GM23338 (cell line): ENCODE measurements around the gene BARX1. TPM values are rescaled to one million over a fixed set of nuclear protein-coding genes. Genes with fewer than 3 reads are reported as not detected.
A peak's percentile ranks its signal among the peaks of the same experiment; 100 is the strongest.

Experiments
- ATAC-seq: fragments of 200-7000 bp; cut with Tn5 transposase; 3 replicates; pipeline ENCODE4 v1.9.1; 2020
- DNase-seq: peaks from one replicate; pipeline ENCODE4 v3.0.0-alpha.2; 2015; ENCODE audit warnings: low spot score
- H2AFZ ChIP-seq: fragments of 200-600 bp; sonication (generic); 2 replicates; pipeline ENCODE4 v1.8.0; 2016; ENCODE audit warnings: antibody characterized with exemption, mild to moderate bottlenecking, moderate library complexity
- H3F3A ChIP-seq: fragments of 200-600 bp; sonication (generic); replicated peaks from 2 replicates; pipeline ENCODE4 v1.8.0; 2017; ENCODE audit warnings: antibody characterized with exemption, mixed run types, low read depth
- H3K27ac ChIP-seq: fragments of 200-600 bp; sonication (generic); 2 replicates; pipeline ENCODE4 v1.6.1; 2016; ENCODE audit warnings: low read depth
- H3K27me3 ChIP-seq: fragments of 200-600 bp; sonication (generic); 2 replicates; pipeline ENCODE4 v1.8.0; 2016; ENCODE audit warnings: mild to moderate bottlenecking, mixed run types, moderate library complexity; ENCODE audit not compliant: insufficient read depth
- H3K36me3 ChIP-seq: fragments of 200-600 bp; sonication (generic); 2 replicates; pipeline ENCODE4 v1.8.0; 2016; ENCODE audit warnings: mild to moderate bottlenecking; ENCODE audit not compliant: insufficient read depth
- H3K4me1 ChIP-seq: fragments of 200-600 bp; sonication (generic); 2 replicates; pipeline ENCODE4 v1.8.0; 2016; ENCODE audit warnings: mild to moderate bottlenecking, moderate library complexity; ENCODE audit not compliant: insufficient read depth
- H3K4me2 ChIP-seq: fragments of 200-600 bp; sonication (generic); 2 replicates; pipeline ENCODE4 v1.7.1; 2017; ENCODE audit warnings: mixed run types
- H3K4me3 ChIP-seq: fragments of 200-600 bp; sonication (generic); 2 replicates; pipeline ENCODE4 v1.6.1; 2016; ENCODE audit warnings: mixed run types
- H3K79me2 ChIP-seq: fragments of 200-600 bp; sonication (generic); replicated peaks from 2 replicates; pipeline ENCODE4 v1.8.0; 2017; ENCODE audit warnings: mild to moderate bottlenecking; ENCODE audit not compliant: insufficient read depth
- H3K9me2 ChIP-seq: fragments of 200-600 bp; sonication (generic); 2 replicates; pipeline ENCODE4 v1.8.0; 2017; ENCODE audit not compliant: insufficient read depth
- H4K20me1 ChIP-seq: fragments of 200-600 bp; sonication (generic); replicated peaks from 2 replicates; pipeline ENCODE4 v1.8.0; 2017; ENCODE audit warnings: mild to moderate bottlenecking; ENCODE audit not compliant: insufficient read depth
- H3K27ac Mint-ChIP-seq: 2 replicates; pipeline ENCODE4 v1.8.0; 2020; ENCODE audit warnings: inconsistent platforms, mild to moderate bottlenecking, moderate library complexity, mixed read lengths
- H3K27me3 Mint-ChIP-seq: 3 replicates; pipeline ENCODE4 v1.8.0; 2022; ENCODE audit warnings: low read depth, mild to moderate bottlenecking, moderate library complexity, mixed read lengths, inconsistent platforms; ENCODE audit not compliant: insufficient read depth, poor library complexity
- H3K36me3 Mint-ChIP-seq: 3 replicates; pipeline ENCODE4 v1.8.0; 2021; ENCODE audit warnings: low read depth, mild to moderate bottlenecking, inconsistent platforms, moderate library complexity, mixed read lengths
- H3K4me1 Mint-ChIP-seq: 3 replicates; pipeline ENCODE4 v1.8.0; 2020; ENCODE audit warnings: mild to moderate bottlenecking, inconsistent platforms, mixed read lengths
- H3K4me3 Mint-ChIP-seq: 3 replicates; pipeline ENCODE4 v1.8.0; 2021; ENCODE audit warnings: moderate library complexity, mild to moderate bottlenecking, inconsistent platforms, mixed read lengths
- H3K9me3 Mint-ChIP-seq: 3 replicates; pipeline ENCODE4 v1.8.0; 2020; ENCODE audit warnings: moderate library complexity, mild to moderate bottlenecking, inconsistent platforms, mixed read lengths
- ETS1 ChIP-seq: IDR thresholded peaks from 2 replicates; pipeline ENCODE4 v1.6.1; 2016; ENCODE audit warnings: antibody characterized with exemption
- EZH2 ChIP-seq: fragments of 200-600 bp; sonication (generic); IDR thresholded peaks from one replicate; pipeline ENCODE4 v1.8.0; 2017; ENCODE audit warnings: antibody characterized with exemption, mild to moderate bottlenecking, low read depth; ENCODE audit not compliant: unreplicated experiment
- EZH2phosphoT487 ChIP-seq: fragments of 200-600 bp; sonication (generic); IDR thresholded peaks from one replicate; pipeline ENCODE4 v1.8.1; 2018; ENCODE audit warnings: antibody characterized with exemption; ENCODE audit not compliant: unreplicated experiment
- STAT1 ChIP-seq: IDR thresholded peaks from one replicate; pipeline ENCODE4 v1.6.1; 2016; ENCODE audit warnings: antibody characterized with exemption; ENCODE audit not compliant: unreplicated experiment
- ZNF331 ChIP-seq: fragments of 250-450 bp; sonication (Bioruptor Pico); IDR thresholded peaks from 2 replicates; pipeline ENCODE4 v1.5.0; 2020; ENCODE audit warnings: low read depth, mild to moderate bottlenecking, moderate library complexity
- polyA plus RNA-seq: library from polyadenylated mRNA; unstranded; fragments of >200 nt; fragmentation: Nextera tagmentation; extraction: Ambion mirVana; gene quantifications from 2 replicates; pipeline ENCODE4 v1.2.1, GENCODE V29; 2016
- total RNA-seq: library from RNA; depleted of rRNA; stranded (reverse); fragments of >200 nt; shearing (Covaris generic); gene quantifications from 2 replicates; pipeline ENCODE4 v1.2.3, GENCODE V29; 2014

BARX1 gene
- total and polyA plus RNA-seq, 2 experiments from 2014 or later = 0.87 to 1.6 TPM

- Histone ChIP-seq H3K4me1 (peaks cover 51% of the 10 kb centered on the region), H3K27ac (no peak overlapping the region), H3K4me2 (peak overlapping the region; percentile 82), H2AFZ (no peak overlapping the region), H3K27me3 (peaks cover 78% of the 10 kb centered on the region), H4K20me1 (peaks cover 18% of the 10 kb centered on the region; the same call in 1 of the 2 replicates), H3K79me2 (no peaks in the 10 kb centered on the region), H3K9me2 (no peaks in the 10 kb centered on the region), H3F3A (peaks cover 10% of the 10 kb centered on the region; the same call in 1 of the 2 replicates), H3K4me3 (peak overlapping the region; percentile 61), H3K36me3 (no peaks in the 10 kb centered on the region)
- H3K36me3 Mint-ChIP-seq = peaks cover 3% of the 10 kb centered on the region; the same call in 1 of the 3 replicates
- DNase-seq (no peak), ATAC-seq (no peak)
- H3K4me3 Mint-ChIP-seq = peak overlapping the region; percentile 60
- peaks cover 35% of the 10 kb centered on the region for H3K4me1 Mint-ChIP-seq
- peaks cover 7% of the 10 kb centered on the region for H3K9me3 Mint-ChIP-seq
- TF ChIP-seq EZH2 (peak; percentile 90), STAT1 (no peak)
- peaks cover 77% of the 10 kb centered on the region for H3K27me3 Mint-ChIP-seq
- H3K27ac Mint-ChIP-seq = no peak overlapping the region
These were observed 4.6 kb upstream of the BARX1 start for GRCh38 chr9:93959739-93960154.

GRCh38 chr9:93958819-93959682, 3.9 kb upstream of the BARX1 start:
- Histone ChIP-seq H3K79me2 (no peaks in the 10 kb centered on the region), H3K4me1 (peaks cover 51% of the 10 kb centered on the region), H3F3A (peaks cover 10% of the 10 kb centered on the region; the same call in 1 of the 2 replicates), H3K27me3 (peaks cover 85% of the 10 kb centered on the region), H3K36me3 (no peaks in the 10 kb centered on the region), H2AFZ (peak overlapping the region; percentile 69), H3K4me2 (peak overlapping the region; percentile 82), H3K4me3 (peak overlapping the region; percentile 61), H3K9me2 (no peaks in the 10 kb centered on the region), H3K27ac (no peak overlapping the region), H4K20me1 (peaks cover 18% of the 10 kb centered on the region; the same call in 1 of the 2 replicates)
- peaks cover 3% of the 10 kb centered on the region; the same call in 2 of the 3 replicates for H3K36me3 Mint-ChIP-seq
- peak; percentile 2 for ATAC-seq
- H3K27me3 Mint-ChIP-seq = peaks cover 83% of the 10 kb centered on the region
- TF ChIP-seq EZH2phosphoT487 (peak; percentile 86), STAT1 (no peak), EZH2 (peak; percentile 92)
- no peak overlapping the region for H3K27ac Mint-ChIP-seq
- H3K9me3 Mint-ChIP-seq = peaks cover 7% of the 10 kb centered on the region
- peak; percentile 71 for DNase-seq
- H3K4me3 Mint-ChIP-seq = peak overlapping the region; percentile 63
- peaks cover 36% of the 10 kb centered on the region for H3K4me1 Mint-ChIP-seq

GRCh38 chr9:93958121-93958818, 3.1 kb upstream of the BARX1 start:
- Histone ChIP-seq H3K4me3 (peak overlapping the region; percentile 61), H3K27ac (no peak overlapping the region), H2AFZ (peak overlapping the region; percentile 69), H3K27me3 (peaks cover 93% of the 10 kb centered on the region), H3K4me2 (peak overlapping the region; percentile 82), H3K4me1 (peaks cover 57% of the 10 kb centered on the region), H3K79me2 (no peaks in the 10 kb centered on the region), H3K36me3 (no peaks in the 10 kb centered on the region), H4K20me1 (peaks cover 18% of the 10 kb centered on the region; the same call in 1 of the 2 replicates), H3K9me2 (no peaks in the 10 kb centered on the region), H3F3A (peaks cover 10% of the 10 kb centered on the region; the same call in 1 of the 2 replicates)
- Mint-ChIP-seq H3K4me3 (peak overlapping the region; percentile 68), H3K9me3 (peaks cover 15% of the 10 kb centered on the region), H3K36me3 (peaks cover 11% of the 10 kb centered on the region; the same call in 2 of the 3 replicates), H3K27me3 (peaks cover 89% of the 10 kb centered on the region), H3K27ac (no peak overlapping the region), H3K4me1 (peaks cover 44% of the 10 kb centered on the region)
- ATAC-seq (peak; percentile 5), DNase-seq (peak; percentile 51)
- TF ChIP-seq EZH2phosphoT487 (peak; percentile 92), ZNF331 (no peak), ETS1 (no peak), EZH2 (peak; percentile 78)
